ENCODE results near the gene ARF6. TPM values are rescaled to one million over a fixed set of nuclear protein-coding genes. Genes with fewer than 3 reads are reported as not detected.

The ARF6 gene
- total RNA-seq, 1 experiment from 2014 or later, result 58.8 TPM

DNA sequence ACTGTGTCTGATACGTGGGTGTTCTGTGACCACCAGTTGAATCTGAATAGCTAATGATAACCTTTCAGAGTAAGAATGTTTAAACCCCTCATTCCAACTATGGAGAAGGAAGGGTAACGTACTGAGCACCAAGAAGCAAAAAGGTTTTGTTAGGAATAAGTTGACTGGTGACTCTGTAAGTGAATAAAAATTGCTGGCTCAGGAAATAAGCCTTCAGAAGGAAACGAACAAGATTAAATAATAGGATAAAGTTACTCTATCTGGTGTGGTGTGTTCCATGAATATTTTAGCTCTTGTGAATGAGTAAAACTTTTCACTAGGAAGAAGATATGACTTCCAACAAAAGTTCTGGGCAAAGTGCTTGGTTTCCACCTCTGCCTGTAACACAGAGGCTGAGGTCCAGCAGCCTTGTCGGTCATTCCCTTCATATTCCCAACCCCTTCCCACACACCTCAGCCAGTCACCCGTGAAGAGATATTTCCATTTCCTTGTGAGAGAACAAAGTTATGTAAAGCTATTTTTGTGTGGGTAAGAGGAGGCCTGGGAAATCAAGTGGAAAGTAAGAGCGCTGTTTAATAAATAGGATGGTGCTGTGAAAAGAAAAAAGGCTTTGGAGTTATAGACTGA, 47.1 kb downstream of the ARF6 start:
- H3K9me3 ChIP-seq, result peaks cover 7% of the 10 kb centered on the region
- peaks cover 2% of the 10 kb centered on the region for H3K4me1 ChIP-seq
- H3K36me3 Mint-ChIP-seq (ENCODE audit: insufficient read depth, unreplicated experiment), result peaks cover 6% of the 10 kb centered on the region
- POLR2A ChIA-PET, result interaction anchor here (0.6 kb wide), 1 partner anchor 306 kb away, joined by 3 read pairs; no protein-coding TSS in a partner anchor
- H3K27me3 Mint-ChIP-seq (ENCODE audit: insufficient read depth, unreplicated experiment), result no peaks in the 10 kb centered on the region
- no TSS peak for BruUV-seq (replicated peaks)
- H3K36me3 ChIP-seq (ENCODE audit: control insufficient read depth, insufficient read depth, low read length), result no peaks in the 10 kb centered on the region
- H3K4me3 ChIP-seq (ENCODE audit: low read depth, low read length), result no peak overlapping the region
- H3K9me3 Mint-ChIP-seq (ENCODE audit: unreplicated experiment), result peaks cover 38% of the 10 kb centered on the region
- H3K27me3 ChIP-seq (replicated peaks; ENCODE audit: control insufficient read depth, insufficient read depth, low read length), result no peaks in the 10 kb centered on the region
- H3K27ac Mint-ChIP-seq (ENCODE audit: unreplicated experiment), result no peak overlapping the region
- TF ChIP-seq, protein P1, sequence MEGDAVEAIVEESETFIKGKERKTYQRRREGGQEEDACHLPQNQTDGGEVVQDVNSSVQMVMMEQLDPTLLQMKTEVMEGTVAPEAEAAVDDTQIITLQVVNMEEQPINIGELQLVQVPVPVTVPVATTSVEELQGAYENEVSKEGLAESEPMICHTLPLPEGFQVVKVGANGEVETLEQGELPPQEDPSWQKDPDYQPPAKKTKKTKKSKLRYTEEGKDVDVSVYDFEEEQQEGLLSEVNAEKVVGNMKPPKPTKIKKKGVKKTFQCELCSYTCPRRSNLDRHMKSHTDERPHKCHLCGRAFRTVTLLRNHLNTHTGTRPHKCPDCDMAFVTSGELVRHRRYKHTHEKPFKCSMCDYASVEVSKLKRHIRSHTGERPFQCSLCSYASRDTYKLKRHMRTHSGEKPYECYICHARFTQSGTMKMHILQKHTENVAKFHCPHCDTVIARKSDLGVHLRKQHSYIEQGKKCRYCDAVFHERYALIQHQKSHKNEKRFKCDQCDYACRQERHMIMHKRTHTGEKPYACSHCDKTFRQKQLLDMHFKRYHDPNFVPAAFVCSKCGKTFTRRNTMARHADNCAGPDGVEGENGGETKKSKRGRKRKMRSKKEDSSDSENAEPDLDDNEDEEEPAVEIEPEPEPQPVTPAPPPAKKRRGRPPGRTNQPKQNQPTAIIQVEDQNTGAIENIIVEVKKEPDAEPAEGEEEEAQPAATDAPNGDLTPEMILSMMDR (IDR thresholded peaks at IDR 0.05; ENCODE audit: insufficient read depth in 1 of 2, low read depth in 1 of 2, low read length in 1 of 2, severe bottlenecking in 1 of 2, unreplicated experiment in 1 of 2), result no peak
- CTCF ChIA-PET, result interaction anchor here (1.0 kb wide), 1 partner anchor 920 kb away, joined by 3 read pairs; no protein-coding TSS in a partner anchor
- DNase-seq, result no peak
- H3K4me1 Mint-ChIP-seq (ENCODE audit: low read depth, unreplicated experiment), result no peaks in the 10 kb centered on the region
- H3K4me3 Mint-ChIP-seq (ENCODE audit: unreplicated experiment), result no peak overlapping the region
- intact Hi-C loops (cut with micrococcal nuclease; ENCODE audit: unreplicated experiment), result no loop called here

DNA sequence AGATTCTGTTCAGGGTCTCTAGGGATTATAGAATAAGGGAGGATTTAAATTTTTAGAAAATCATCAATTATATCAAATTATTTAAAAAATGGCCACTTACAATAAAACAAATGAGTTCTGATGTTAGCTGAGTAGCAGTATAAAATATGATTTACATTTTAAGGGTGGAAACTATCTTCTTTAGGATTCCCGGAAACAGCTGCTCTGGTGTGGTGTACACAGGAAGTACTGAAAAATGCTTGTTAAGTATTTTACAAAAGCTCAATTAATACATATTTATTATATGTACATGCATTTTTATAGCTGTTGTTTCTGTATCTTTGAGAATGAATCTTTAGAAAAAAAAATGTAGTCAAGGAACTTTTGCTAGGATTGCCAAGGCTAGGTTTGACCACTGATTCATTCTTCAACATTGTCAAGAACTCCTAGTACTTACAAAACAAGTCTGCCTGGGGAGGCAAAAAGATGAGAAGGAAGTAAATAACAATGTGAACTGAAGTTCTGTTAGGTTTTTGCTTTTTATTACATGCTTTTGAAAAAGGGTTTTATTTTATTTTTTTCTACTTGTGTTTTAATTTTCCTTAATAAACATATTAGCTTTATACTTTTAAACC, 48.0 kb downstream of the ARF6 start:
- Mint-ChIP-seq H3K4me1 (ENCODE audit: low read depth, unreplicated experiment) (peaks cover 8% of the 10 kb centered on the region), H3K36me3 (ENCODE audit: insufficient read depth, unreplicated experiment) (peaks cover 6% of the 10 kb centered on the region), H3K9me3 (ENCODE audit: unreplicated experiment) (peaks cover 38% of the 10 kb centered on the region), H3K4me3 (ENCODE audit: unreplicated experiment) (no peak overlapping the region), H3K27ac (ENCODE audit: unreplicated experiment) (no peak overlapping the region), H3K27me3 (ENCODE audit: insufficient read depth, unreplicated experiment) (no peaks in the 10 kb centered on the region)
- TF ChIP-seq, protein P1 (IDR thresholded peaks at IDR 0.05; ENCODE audit: insufficient read depth in 1 of 2, low read depth in 1 of 2, low read length in 1 of 2, severe bottlenecking in 1 of 2, unreplicated experiment in 1 of 2), result no peak
- peaks cover 7% of the 10 kb centered on the region for H3K9me3 ChIP-seq
- CTCF ChIA-PET, result no interaction called here
- intact Hi-C loops (cut with micrococcal nuclease; ENCODE audit: unreplicated experiment), result no loop called here
- no peaks in the 10 kb centered on the region for H3K36me3 ChIP-seq (ENCODE audit: control insufficient read depth, insufficient read depth, low read length)
- no peak for DNase-seq
- no peak overlapping the region for H3K4me3 ChIP-seq (ENCODE audit: low read depth, low read length)
- no peaks in the 10 kb centered on the region for H3K27me3 ChIP-seq (replicated peaks; ENCODE audit: control insufficient read depth, insufficient read depth, low read length)
- POLR2A ChIA-PET, result no interaction called here
- no TSS peak for BruUV-seq (replicated peaks)
- peaks cover 11% of the 10 kb centered on the region for H3K4me1 ChIP-seq

- no TSS peak for BruUV-seq (replicated peaks)
- ChIA-PET POLR2A (no interaction called here), CTCF (no interaction called here)
- Mint-ChIP-seq H3K4me3 (ENCODE audit: unreplicated experiment) (no peak overlapping the region), H3K27me3 (ENCODE audit: insufficient read depth, unreplicated experiment) (no peaks in the 10 kb centered on the region), H3K9me3 (ENCODE audit: unreplicated experiment) (peaks cover 26% of the 10 kb centered on the region), H3K36me3 (ENCODE audit: insufficient read depth, unreplicated experiment) (peaks cover 6% of the 10 kb centered on the region), H3K27ac (ENCODE audit: unreplicated experiment) (no peak overlapping the region), H3K4me1 (ENCODE audit: low read depth, unreplicated experiment) (peaks cover 18% of the 10 kb centered on the region)
- Histone ChIP-seq H3K36me3 (ENCODE audit: control insufficient read depth, insufficient read depth, low read length) (no peaks in the 10 kb centered on the region), H3K4me1 (peaks cover 23% of the 10 kb centered on the region), H3K4me3 (ENCODE audit: low read depth, low read length) (no peak overlapping the region), H3K27me3 (replicated peaks; ENCODE audit: control insufficient read depth, insufficient read depth, low read length) (no peaks in the 10 kb centered on the region), H3K9me3 (peaks cover 7% of the 10 kb centered on the region)
- TF ChIP-seq, protein P1 (IDR thresholded peaks at IDR 0.05; ENCODE audit: insufficient read depth in 1 of 2, low read depth in 1 of 2, low read length in 1 of 2, severe bottlenecking in 1 of 2, unreplicated experiment in 1 of 2), result no peak
- DNase-seq, result no peak
- intact Hi-C loops (cut with micrococcal nuclease; ENCODE audit: unreplicated experiment), result no loop called here
Measured at GRCh38 chr14:49942090-49942489, 49.2 kb downstream of the ARF6 start.
